Activated T-helper 9 cell treated with anti-CD3 and anti-CD28 coated beads, Interleukin-2, amount 50 U/mL, for 16 hours (primary cell): Measurements from ENCODE around the gene ANKS3.
"Not testable (repeated sequence)": the region's sequence is repeated elsewhere in the genome, so short reads cannot be mapped to it uniquely, and the experiment has no call there.

Experiments used
- DNase-seq: peaks from one replicate; pipeline ENCODE4 v3.0.0-alpha.2; 2020; ENCODE audit warnings: low read depth

ANKS3 gene

GRCh38 chr16:4753227-4753626 is 19.2 kb upstream of the ANKS3 start:
- DNase-seq = no peak

GRCh38 chr16:4752351-4753100 is 18.5 kb upstream of the ANKS3 start:
- DNase-seq = no peak

- no peak for DNase-seq
Measured at GRCh38 chr16:4750896-4751295, 16.8 kb upstream of the ANKS3 start.

GRCh38 chr16:4749700-4750257 is 15.7 kb upstream of the ANKS3 start:
- no peak for DNase-seq

GRCh38 chr16:4748682-4749411 is 14.8 kb upstream of the ANKS3 start:
- no peak for DNase-seq

- DNase-seq = no peak
Measured at GRCh38 chr16:4747906-4748681, 14.0 kb upstream of the ANKS3 start.

- DNase-seq = no peak
Measured at GRCh38 chr16:4746991-4747574, 13.0 kb upstream of the ANKS3 start.

GRCh38 chr16:4746215-4746614 is 12.1 kb upstream of the ANKS3 start:
- no peak for DNase-seq

- DNase-seq = no peak
Measured at GRCh38 chr16:4745274-4745569, 11.2 kb upstream of the ANKS3 start.

- DNase-seq = no peak
Measured at GRCh38 chr16:4744555-4745273, 10.6 kb upstream of the ANKS3 start.

GRCh38 chr16:4743226-4743878 is 9.3 kb upstream of the ANKS3 start:
- DNase-seq = no peak

- DNase-seq = not testable (repeated sequence)
Measured at GRCh38 chr16:4738370-4738769, 4.3 kb upstream of the ANKS3 start.

- no peak for DNase-seq
Measured at GRCh38 chr16:4737545-4737944, 3.5 kb upstream of the ANKS3 start.

- DNase-seq = no peak
Measured at GRCh38 chr16:4736546-4736945, 2.5 kb upstream of the ANKS3 start.

GRCh38 chr16:4734730-4735535 is 862 bp upstream of the ANKS3 start:
- DNase-seq = peak; percentile 87

- DNase-seq = no peak
Measured at GRCh38 chr16:4733747-4734062, 366 bp downstream of the ANKS3 start.

- DNase-seq = no peak
Measured at GRCh38 chr16:4733211-4733742, 794 bp downstream of the ANKS3 start.

GRCh38 chr16:4729876-4730275 is 4.2 kb downstream of the ANKS3 start:
- DNase-seq = no peak

- DNase-seq = no peak
Measured at GRCh38 chr16:4728676-4729075, 5.4 kb downstream of the ANKS3 start.

GRCh38 chr16:4726616-4727015 is 7.5 kb downstream of the ANKS3 start:
- DNase-seq = no peak
